ENCODE data around the gene CBLN3.
A peak's percentile ranks its signal among the peaks of the same experiment; 100 is the strongest.
"Not testable (repeated sequence)": the region's sequence is repeated elsewhere in the genome, so short reads cannot be mapped to it uniquely, and the experiment has no call there.

Gene CBLN3

DNA sequence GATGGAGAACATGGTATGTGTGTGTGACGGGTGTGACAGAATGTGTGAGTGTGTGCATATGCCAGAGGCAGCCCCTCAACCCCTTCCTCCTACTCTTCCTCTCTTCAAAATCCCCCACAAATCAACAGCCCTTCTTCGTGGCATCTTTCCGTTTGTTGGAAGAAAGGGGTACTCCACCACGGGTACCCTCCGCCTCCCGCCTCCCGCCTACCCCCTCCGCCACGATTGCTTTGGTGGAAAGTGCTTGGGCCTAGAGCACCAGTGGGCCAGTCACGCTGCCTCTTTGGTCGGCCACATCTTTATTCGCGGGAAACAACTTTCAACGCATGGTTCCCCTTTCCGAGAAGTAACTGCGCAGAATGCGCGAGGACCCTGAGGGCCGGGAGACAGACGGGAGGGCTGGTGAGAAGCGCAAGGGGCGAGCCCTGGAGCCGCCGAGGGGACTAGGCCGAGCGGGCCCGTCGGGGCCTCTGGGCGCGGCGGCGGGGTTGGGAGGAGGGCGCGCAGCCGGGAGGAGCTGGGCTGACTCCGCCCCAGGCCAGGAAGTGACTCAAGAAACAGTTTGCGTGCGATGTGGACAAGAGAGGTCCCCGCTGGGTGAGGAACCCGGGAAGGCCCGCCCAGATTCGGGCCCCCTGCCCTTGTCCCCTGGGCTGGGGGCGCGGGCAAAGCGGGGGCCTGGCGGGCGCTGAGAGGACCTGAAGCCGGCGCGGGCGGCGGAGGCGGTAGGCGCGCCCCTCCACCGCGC, at the start of gene CBLN3, which contains the start of gene KHNYN:
CBLN3 (minus strand) TSS at position 274 of the 748 bp plus-strand sequence. CDS start 614 bp downstream, outside the sequence.
KHNYN (plus strand) TSS at position 560 of the 748 bp plus-strand sequence. CDS start 777 bp downstream, outside the sequence.
- DNase-seq: peak; percentile 95

- DNase-seq: no peak
Observed at GRCh38 chr14:24475261-24475660, 45.8 kb upstream of the CBLN3 start.

DNA sequence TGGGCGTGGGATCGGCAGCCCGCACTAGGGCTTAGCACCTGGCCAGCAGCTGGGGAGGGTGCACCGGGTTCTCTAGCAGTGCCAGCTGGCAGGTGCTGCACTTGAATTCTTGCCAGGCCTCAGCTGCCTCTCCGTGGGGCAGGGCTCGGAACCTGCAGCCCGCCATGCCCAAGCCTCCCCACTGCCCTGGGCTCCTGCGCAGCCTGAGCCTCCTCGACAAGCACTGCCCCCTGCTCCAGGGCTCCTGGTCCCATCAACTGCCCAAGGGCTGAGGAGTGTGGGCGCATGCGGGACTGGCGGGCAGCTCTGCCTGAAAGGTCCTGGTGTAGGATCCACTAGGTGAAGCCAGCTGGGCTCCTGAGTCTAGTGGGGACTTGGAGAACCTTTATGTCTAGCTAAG, 43.7 kb upstream of the CBLN3 start:
- DNase-seq: peak; percentile 7

- not testable (repeated sequence) for DNase-seq
Observed at GRCh38 chr14:24470450-24470849, 41.0 kb upstream of the CBLN3 start.

DNA sequence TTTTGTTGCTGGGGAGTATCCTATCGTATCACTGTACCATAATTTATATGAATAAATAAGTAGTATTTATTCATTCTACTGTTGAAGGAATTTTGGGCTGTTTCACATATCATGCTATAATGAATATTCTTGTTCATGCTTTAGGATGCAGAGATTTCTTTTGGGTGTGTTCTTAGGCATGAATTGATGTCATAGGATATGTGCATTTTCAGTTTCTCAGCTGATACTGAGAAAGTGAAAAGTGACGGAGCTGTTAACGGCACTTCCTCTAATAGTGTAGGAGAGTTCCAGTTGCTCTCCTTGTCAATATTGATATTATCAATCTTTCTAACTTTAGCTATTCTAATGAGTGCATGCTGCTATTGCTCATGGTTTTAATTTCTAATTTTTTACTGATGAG, 36.3 kb upstream of the CBLN3 start:
- no peak for DNase-seq

GRCh38 chr14:24465368-24465767, 35.9 kb upstream of the CBLN3 start:
- DNase-seq: no peak

DNA sequence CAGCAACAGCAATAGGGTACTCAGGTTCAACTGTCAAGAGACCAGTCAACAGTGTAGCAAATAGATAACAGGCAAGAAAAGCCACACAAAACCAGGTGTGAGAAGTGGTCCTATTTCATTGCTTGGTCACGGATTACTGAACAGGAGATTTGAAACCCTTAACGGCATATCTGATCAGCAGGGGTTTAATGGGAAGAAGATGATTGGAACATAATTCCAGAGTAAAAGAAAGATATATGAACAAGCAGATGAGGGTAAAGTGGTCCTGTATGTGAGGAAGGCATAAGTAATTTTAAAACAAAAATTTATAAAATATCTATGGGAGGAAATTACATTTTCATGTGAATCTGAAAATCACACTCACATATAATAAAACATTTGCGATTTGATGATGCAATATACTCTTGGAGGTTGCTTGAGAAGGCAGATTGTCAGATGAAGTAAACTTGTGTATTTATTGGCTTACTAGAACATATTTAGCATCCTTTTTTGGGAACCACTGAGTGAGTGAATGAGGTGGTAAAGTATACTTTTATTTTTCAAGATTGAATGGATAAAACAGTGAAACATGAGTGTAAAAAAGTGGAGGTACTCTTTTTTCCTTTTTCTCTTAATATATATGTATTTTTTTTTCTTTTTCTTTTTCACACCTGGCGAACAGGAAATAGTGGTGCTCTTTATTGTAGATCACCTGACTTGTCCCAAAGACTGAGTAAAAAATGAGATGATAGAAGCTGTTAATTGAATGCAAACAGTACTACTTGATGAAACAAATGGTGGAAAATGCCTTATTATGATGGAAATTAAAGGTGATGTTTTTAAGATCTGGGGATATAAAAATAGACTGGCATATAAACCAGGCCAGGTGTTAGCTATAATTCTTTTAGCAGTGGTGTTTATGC, 34.7 kb upstream of the CBLN3 start:
- DNase-seq: peak; percentile 49

DNA sequence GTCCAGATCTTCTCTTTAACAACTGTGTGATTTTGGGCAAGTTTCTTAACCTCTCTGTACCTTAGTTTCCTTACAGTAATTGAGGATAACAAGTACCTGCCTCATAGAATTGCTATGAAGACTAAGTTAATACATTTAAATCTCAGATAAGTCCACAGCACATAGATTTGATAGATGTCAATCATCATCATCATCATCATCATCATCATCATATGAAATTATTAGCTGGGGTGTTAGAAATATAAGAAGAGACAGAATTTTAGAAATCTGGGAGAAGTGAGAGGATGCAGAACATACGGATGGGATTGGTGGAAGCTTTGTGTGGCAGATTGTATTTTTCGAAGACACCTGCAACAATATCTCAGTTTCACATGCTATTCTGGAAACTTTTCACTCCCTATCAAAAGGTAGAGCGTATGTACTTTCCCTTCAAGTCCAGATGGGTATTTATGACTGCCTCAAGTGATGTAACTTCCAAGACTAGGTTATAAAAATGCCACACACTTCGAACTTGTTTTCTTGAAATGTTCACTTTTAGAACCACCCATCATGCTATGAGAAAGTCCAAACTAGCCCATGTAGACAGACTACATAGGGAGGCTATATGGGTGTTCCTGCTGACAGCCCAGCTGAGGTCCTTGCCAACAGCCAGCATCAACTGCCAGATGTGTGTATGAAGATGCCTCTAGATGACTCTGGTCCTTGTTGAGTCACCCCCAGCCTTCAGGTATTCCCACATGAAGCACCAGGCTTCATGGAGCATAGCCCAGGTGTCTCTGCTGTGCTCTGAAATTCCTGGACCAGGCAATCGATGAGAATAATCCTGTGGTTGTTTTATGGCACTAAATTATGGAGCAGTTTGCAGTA, 33.8 kb upstream of the CBLN3 start:
- no peak for DNase-seq

DNA sequence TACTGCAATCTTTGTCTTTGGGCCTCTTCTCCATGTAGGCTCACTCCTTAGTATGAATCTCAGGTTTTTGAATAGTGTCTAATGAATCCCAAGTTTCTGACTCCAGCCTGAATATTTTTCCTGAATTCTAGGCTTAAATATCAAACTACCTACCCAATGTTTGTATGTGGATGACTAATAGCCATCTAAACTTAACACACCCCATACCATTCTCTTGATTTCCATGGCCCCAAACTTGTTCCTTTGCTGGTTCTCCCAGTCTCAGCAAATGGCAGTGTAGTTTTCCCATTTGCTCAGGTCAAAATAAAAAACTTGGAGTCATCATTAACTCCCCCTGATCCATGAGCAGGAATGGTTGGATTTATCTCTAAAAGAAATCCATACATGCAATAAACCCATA, 31.9 kb upstream of the CBLN3 start:
- no peak for DNase-seq

GRCh38 chr14:24459331-24459730, 29.9 kb upstream of the CBLN3 start:
- DNase-seq: no peak

- DNase-seq: no peak
Observed at GRCh38 chr14:24458736-24459135, 29.3 kb upstream of the CBLN3 start.

DNA sequence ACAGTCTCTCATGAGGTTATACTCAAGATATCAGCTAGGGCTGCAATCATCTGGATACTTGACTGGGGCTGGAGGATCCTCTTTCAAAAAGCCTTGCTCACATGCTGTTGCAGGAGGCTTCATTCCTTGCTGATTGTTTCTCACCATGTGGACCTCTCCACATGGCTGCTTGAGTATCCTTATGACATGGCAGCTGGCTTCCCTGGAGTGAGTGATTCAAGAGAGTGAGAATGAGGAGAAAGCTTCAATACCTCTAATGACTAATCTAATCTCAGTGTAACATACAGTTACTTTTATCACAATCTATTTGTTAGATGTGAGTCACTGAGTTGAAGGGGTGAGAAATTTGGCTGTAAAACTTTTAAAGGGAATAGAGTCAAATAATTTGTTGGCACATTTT, 27.5 kb upstream of the CBLN3 start:
- DNase-seq: no peak

DNA sequence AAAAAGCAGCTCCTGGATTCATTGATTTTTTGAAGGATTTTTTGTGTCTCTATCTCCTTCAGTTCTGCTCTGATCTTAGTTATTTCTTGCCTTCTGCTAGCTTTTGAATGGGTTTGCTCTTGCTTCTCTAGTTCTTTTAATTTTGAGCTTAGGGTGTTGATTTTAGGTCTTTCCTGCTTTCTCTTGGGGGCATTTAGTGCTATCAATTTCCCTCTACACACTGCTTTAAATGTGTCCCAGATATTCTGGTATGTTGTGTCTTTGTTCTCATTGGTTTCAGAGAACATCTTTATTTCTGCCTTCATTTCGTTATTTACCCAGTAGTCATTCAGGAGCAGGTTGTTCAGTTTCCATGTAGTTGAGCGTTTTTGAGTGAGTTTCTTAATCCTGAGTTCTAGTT, 21.4 kb upstream of the CBLN3 start:
- DNase-seq: not testable (repeated sequence)

- DNase-seq: no peak
Observed at GRCh38 chr14:24443053-24443665, 13.7 kb upstream of the CBLN3 start.

GRCh38 chr14:24442240-24443052, 13.0 kb upstream of the CBLN3 start, which contains the start of gene SDR39U1:
SDR39U1 (minus strand) TSS chr14:24442776; CDS start chr14:24442769, 7 bp downstream.
- peak; percentile 100 for DNase-seq

DNA sequence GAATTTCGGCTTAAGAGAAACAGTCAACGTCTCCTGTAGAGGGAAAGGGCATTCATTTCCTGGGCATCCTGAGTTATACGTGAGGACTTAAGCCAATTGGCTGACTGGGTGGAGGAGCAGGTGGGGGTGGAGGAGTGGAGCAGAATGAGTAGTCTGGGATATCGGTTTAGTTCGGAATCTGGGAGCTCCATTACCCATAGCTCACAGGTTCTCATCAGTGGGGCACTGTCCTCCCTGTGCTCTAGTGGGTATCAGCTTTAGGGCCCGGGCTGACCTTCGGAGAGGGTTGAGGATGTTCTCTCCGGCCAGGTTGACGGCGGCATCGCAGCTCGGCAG, 12.4 kb upstream of the CBLN3 start:
- peak; percentile 81 for DNase-seq

DNA sequence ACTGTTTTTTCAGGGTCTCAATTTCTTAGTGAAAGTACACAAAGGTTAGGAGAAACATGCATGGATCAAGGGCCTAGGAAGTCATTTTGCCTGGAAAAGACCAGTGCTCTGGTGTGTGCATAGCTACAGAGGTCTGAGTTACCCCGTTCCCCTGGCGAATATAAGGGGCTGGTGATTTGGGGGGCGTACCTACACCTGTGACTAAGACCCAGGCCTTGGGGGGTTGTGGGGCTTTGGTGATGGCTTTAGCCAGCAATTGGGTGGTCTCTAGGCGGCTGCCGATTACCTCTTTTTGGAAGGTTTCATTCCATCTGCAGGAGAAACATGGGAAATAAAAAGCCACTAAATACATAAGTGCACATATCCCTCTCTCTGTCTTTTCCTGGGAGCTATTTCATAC, 12.0 kb upstream of the CBLN3 start:
- DNase-seq: no peak

DNA sequence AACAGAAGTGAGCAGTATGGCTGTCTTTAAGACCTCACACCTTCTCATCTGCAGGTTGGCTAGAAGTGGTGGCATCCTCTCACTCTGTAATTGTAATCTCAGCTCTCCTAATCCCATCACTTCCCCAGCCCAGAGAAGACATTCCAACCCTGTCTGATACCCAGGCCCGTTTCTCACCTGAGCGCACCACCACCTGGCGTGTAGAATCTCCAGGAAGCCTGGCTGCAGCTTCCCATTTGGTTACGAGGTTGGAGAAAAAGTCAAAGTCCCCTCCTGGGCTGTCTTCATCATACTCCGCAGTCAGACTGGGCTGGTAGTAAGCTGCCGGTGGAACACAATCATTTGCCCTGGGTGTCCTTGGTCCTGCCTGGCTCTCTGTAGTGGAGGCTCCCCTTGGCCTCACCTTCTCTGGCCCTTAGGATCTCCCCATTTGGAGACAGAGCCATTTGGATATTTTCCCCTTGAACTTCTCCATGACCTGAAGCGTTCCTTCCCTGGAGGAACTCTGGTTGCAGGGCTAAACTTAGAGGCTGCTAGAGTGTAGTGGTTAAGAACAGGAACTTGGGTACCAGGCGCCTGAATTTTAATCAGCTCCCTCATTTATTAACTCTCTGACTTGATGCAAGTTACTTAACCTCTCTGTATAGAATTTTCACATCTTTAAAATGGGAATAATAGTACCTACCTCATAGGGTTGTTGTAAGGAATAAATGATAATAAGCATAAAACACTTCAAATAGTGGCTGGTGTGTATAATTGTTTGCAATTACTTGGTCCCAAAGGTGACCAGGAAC, 11.3 kb upstream of the CBLN3 start:
- DNase-seq: no peak

DNA sequence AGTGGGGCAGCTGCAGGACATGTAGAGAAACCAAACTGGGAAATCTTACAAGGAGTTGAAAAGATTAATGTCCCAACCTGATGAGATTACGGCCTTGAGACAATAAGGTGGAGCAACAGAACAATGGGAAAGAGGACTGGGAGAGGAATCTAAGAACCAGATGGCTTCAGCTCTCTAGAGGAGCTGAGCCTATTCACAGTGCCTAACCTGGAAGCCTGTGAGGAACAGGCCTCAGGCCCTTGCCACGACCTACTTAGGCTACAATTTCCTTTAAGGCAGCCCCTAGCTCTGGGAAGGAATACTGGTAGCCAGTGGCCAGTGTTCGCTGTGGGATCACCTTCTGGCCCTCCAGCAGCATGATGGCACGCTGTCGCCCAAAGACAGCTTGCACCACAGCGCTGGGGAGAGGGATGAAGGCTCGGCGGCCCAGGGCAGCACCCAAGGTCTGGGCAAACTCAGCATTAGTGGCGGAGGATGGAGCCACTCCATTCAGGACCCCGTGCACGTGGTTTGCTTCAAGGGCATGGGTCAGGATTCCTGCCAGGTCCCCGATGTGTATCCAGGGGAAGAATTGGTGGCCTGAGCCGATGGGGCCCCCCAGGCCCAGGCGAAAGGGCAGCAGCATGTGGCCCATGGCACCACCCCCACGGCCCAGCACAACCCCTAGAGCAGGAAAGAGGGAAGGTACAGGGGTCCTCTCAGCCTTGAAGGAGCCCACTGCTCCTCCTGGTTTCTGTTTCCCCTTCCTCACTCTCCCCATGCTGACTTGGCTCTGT, 10.6 kb upstream of the CBLN3 start:
- DNase-seq: no peak

GRCh38 chr14:24439257-24439656, 9.8 kb upstream of the CBLN3 start:
- DNase-seq: no peak

Data from NCI-H69 (cell line).